Measurements from ENCODE around the gene MPC1L.

DNA sequence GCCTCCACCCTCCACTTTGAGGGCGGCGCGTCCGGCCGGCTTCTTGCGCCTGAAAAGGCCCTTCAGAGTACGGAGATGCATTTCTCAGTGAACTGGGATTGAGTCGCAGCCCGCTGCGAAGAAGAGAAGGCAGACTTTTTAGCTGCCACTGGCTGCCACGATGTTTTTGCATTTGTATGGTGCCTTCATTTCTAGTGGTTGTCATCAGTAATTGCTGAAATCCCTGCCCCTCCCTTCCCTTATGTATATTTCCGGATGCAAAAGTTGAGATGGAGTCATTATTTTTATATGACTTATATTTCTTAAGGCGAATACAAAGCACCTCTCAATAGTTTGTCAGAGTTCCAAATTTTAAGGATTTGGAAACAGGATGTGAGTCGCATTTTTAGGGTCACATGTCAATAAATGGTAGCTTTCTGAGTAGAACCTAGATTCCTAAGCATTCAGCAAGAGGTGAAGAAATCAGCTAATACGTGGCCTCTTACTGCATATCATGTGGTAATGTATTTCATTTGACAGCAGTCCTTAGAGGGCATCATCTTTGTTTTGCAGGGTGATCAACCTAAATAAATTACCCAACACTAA lies 41.8 kb upstream of the MPC1L start:
- TF ChIP-seq CTCF (conservative IDR thresholded peaks at IDR 0.05; ENCODE audit: low read depth, low read length) (no peak), FOS (IDR thresholded peaks at IDR 0.05; ENCODE audit: low read depth, low read length) (no peak), POLR2A (IDR thresholded peaks at IDR 0.05; ENCODE audit: low read depth, low read length) (no peak)

Data from IMR-90 (cell line).